ENCODE measurements around the gene RNF141.

The RNF141 gene

DNA sequence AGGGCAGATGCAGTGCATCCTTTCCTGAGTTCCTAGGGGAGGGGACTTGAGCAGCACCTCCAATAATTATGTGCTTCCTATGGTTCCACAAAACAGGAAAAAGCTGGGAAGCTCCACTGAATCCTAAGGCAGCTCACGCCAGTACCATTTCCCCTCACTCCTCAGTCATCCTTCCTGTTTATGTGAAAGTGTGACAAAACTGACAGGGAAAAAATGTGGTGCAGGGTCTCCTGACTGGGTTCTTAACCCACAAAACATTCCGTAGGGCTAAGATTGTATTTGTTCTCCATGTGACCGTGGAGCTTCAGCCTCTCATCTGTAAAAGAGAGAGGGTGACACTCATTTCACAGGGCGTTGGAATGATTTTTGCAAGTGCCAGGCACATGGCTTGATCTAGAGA lies 39.6 kb upstream of the RNF141 start:
- TF ChIP-seq, protein P1, sequence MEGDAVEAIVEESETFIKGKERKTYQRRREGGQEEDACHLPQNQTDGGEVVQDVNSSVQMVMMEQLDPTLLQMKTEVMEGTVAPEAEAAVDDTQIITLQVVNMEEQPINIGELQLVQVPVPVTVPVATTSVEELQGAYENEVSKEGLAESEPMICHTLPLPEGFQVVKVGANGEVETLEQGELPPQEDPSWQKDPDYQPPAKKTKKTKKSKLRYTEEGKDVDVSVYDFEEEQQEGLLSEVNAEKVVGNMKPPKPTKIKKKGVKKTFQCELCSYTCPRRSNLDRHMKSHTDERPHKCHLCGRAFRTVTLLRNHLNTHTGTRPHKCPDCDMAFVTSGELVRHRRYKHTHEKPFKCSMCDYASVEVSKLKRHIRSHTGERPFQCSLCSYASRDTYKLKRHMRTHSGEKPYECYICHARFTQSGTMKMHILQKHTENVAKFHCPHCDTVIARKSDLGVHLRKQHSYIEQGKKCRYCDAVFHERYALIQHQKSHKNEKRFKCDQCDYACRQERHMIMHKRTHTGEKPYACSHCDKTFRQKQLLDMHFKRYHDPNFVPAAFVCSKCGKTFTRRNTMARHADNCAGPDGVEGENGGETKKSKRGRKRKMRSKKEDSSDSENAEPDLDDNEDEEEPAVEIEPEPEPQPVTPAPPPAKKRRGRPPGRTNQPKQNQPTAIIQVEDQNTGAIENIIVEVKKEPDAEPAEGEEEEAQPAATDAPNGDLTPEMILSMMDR (conservative IDR thresholded peaks at IDR 0.05), result no peak
- H3K27ac ChIP-seq, result no peak overlapping the region

GRCh38 chr11:10579700-10580099 lies 38.7 kb upstream of the RNF141 start:
- H3K27ac ChIP-seq, result no peak overlapping the region
- TF ChIP-seq, protein P1 (conservative IDR thresholded peaks at IDR 0.05), result no peak

DNA sequence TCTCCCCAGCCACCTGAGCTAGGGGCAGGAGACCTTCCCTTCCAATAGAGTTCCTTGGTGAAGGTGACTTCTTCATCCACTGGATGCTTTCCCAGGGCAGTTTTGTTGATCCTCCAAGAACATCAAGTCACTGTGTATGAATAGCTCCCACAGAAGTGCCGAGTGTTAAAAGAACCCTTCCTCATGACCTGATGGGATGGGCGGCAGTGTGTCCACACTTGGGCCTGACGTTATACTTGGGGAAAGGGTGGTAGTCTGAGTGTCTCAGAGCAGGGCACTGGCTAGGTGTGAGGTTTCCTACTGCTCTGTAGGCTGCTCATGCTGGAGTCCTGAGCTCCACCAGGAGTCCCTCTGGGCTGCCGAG lies 35.0 kb upstream of the RNF141 start:
- TF ChIP-seq, protein P1 (conservative IDR thresholded peaks at IDR 0.05), result no peak
- no peak overlapping the region for H3K27ac ChIP-seq

- H3K27ac ChIP-seq, result no peak overlapping the region
- TF ChIP-seq, protein P1 (conservative IDR thresholded peaks at IDR 0.05), result no peak
Observed at GRCh38 chr11:10575346-10576034, 34.5 kb upstream of the RNF141 start.

DNA sequence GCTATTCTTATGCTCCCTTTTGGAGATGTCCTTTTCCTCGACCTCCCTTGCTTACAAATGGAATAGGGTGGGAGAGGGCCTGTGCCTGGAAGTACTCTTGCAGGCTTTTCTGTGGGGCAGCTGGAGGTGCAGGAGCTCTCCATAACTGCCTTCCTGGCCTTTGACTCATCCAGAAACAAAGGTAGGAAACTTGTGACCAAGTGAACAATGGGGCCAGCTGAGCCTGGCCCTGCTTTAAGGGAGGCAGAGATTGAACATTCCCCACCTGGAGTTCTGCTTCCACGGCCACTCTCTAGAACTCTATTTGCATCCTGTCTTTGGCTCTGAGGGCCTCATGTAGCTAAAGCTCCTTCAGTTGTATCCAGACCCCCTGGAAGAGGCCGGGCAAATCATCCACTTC lies 32.6 kb upstream of the RNF141 start:
- TF ChIP-seq, protein P1 (conservative IDR thresholded peaks at IDR 0.05), result no peak

DNA sequence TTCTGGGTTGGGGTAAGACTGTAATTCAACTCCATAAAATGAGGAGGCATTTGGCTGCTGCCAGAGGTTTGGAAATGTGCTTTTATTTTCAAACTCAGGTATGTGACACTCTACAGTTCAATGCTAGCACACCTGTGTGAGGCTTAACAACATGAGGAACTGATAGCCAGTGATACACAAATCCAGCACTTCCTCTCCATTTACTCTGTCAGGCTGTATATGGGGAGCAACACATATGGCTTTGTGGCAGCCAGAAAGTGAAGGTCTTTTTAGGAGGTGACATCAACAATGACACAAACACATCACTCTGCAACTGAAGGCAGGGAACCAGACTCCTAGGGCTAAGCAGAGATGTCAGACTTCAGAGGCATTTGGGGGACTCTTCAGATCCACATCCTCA lies 32.0 kb upstream of the RNF141 start:
- TF ChIP-seq, protein P1 (conservative IDR thresholded peaks at IDR 0.05), result no peak
- H3K27ac ChIP-seq, result no peak overlapping the region

More for the DNA sequence above, 32.6 kb upstream of the RNF141 start:
- H3K27ac ChIP-seq, result no peak overlapping the region

DNA sequence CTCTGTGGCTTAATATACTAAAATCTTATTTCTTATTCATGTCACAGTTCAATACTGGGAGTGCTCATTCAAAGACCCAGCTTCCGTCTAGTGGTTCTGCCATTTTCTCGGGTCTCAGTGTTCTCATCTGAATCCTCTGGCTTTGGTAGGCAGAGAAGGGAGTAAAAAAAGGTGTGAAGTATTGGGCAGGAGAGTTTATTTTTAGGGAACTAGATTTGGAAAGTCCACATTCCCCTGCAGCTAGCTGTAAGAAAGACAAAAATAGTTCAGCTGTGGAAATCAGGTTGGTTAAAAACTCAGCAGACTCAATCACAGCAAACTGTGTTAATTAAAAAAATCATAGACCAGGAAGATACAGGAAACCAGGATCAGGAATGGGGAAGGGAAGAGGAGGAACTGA lies 31.5 kb upstream of the RNF141 start:
- TF ChIP-seq, protein P1 (conservative IDR thresholded peaks at IDR 0.05), result no peak

More for the DNA sequence above, 31.5 kb upstream of the RNF141 start:
- H3K27ac ChIP-seq, result no peak overlapping the region

Measured in VCaP (cell line).